ENCODE results near the gene PLXDC1. TPM values are rescaled to one million over a fixed set of nuclear protein-coding genes. Genes with fewer than 3 reads are reported as not detected.

PLXDC1 gene
- total and polyA plus RNA-seq, 2 of the 8 experiments (the other 6 are each of a cell fraction or from before 2014, with no cell fraction given): 4.1 to 14.6 TPM

- H2BK5ac ChIP-seq (ENCODE audit: low read depth, low read length): no peak overlapping the region
- DNase-seq (ENCODE audit: low read depth in 1 of 2, low spot score in 2 of 2) (no peak), FAIRE-seq (no peak)
- ChIA-PET POLR2A (ENCODE audit: partially characterized antibody) (interaction anchor here (0.9 to 1.2 kb wide), 3 partner anchors 11 to 51 kb away, joined by 3 to 4 read pairs (median 3); no protein-coding TSS in a partner anchor), CTCF (ENCODE audit: partially characterized antibody) (interaction anchor here (0.8 to 2.0 kb wide), 7 partner anchors 10 to 176 kb away, joined by 3 to 10 read pairs (median 5); no protein-coding TSS in a partner anchor)
- peak overlapping the region; percentile 15; the same call in 1 of the 2 replicates for H4K8ac ChIP-seq (ENCODE audit: extremely low read depth, insufficient read depth, low read length)
- peaks cover 0 to 3% (median 0%) of the 10 kb centered on the region in 4 experiments; a peak in 2 of 7 replicates for H3K4me1 ChIP-seq (replicated peaks in 1 of 4; ENCODE audit: control insufficient read depth in 3 of 4, insufficient read depth in 4 of 4, low read length in 3 of 4)
- no peak overlapping the region for H2BK120ac ChIP-seq (replicated peaks; ENCODE audit: low read depth, low read length)
- no peak overlapping the region for H2BK15ac ChIP-seq (ENCODE audit: low read length)
- no peak overlapping the region for H4K91ac ChIP-seq (replicated peaks; ENCODE audit: insufficient read length, low read length)
- no peaks in the 10 kb centered on the region for H3K36me3 ChIP-seq (ENCODE audit: control insufficient read depth in 2 of 4, insufficient read depth in 4 of 4, low read length in 3 of 4)
- no peak overlapping the region for H2AK5ac ChIP-seq (ENCODE audit: low read depth, low read length)
- H4K5ac ChIP-seq (ENCODE audit: insufficient read length, low read depth, low read length): no peak overlapping the region
- H2BK12ac ChIP-seq (ENCODE audit: low read depth, low read length): no peak overlapping the region
- no peak overlapping the region for H3K4me2 ChIP-seq (ENCODE audit: insufficient read depth in 1 of 2, low read depth in 2 of 2, low read length in 2 of 2)
- H4K20me1 ChIP-seq (replicated peaks in 1 of 2; ENCODE audit: control insufficient read depth in 1 of 2, insufficient read depth in 2 of 2, low read length in 2 of 2): no peaks in the 10 kb centered on the region
- H3K23ac ChIP-seq (ENCODE audit: insufficient read length): no peak overlapping the region
- no peak overlapping the region; the same call in 1 of the 2 replicates for H2BK20ac ChIP-seq (ENCODE audit: low read length)
- H3K9me3 ChIP-seq (ENCODE audit: insufficient read depth in 2 of 2, low read depth in 1 of 2, low read length in 1 of 2): no peaks in the 10 kb centered on the region
- H3K79me2 ChIP-seq (ENCODE audit: control insufficient read depth in 1 of 2, insufficient read depth in 2 of 2, low read length in 2 of 2): no peaks in the 10 kb centered on the region
- H3K9ac ChIP-seq (replicated peaks in 1 of 4; ENCODE audit: extremely low read depth in 1 of 4, low read depth in 3 of 4, low read length in 3 of 4): no peak overlapping the region
- no peaks in the 10 kb centered on the region for H3K27me3 ChIP-seq (replicated peaks in 1 of 4; ENCODE audit: control insufficient read depth in 3 of 4, extremely low read depth in 1 of 4, insufficient read depth in 3 of 4, low read length in 3 of 4)
- no peak overlapping the region for H3K56ac ChIP-seq (replicated peaks; ENCODE audit: insufficient read length, low read depth, low read length)
- no peak overlapping the region for H3K27ac ChIP-seq (ENCODE audit: low read depth, low read length)
- H3K4me3 ChIP-seq (ENCODE audit: extremely low read depth in 1 of 4, insufficient read depth in 2 of 4, low read depth in 3 of 4, low read length in 4 of 4): no peak overlapping the region
- H3K23me2 ChIP-seq (ENCODE audit: low read depth, low read length): no peaks in the 10 kb centered on the region
- no peaks in the 10 kb centered on the region for H3K79me1 ChIP-seq (ENCODE audit: low read depth, low read length)
- no peak overlapping the region for H3K18ac ChIP-seq (ENCODE audit: extremely low read depth, low read length)
- no peak overlapping the region for H2AFZ ChIP-seq (ENCODE audit: low read length)
- no peak overlapping the region for H3K4ac ChIP-seq (replicated peaks; ENCODE audit: insufficient read length, low read depth, low read length)
- WGBS, 2 experiments (ENCODE audit: extremely low coverage in 1 of 2, insufficient coverage in 1 of 2, insufficient read length in 1 of 2, insufficient replicate concordance in 2 of 2, low coverage in 1 of 2, low lambda C conversion rate in 2 of 2, missing lambda C conversion rate in 1 of 2): 93% methylated on average over 9 of the region's 9 CpGs; no CpG with 5 or more reads in 1 of the 2 experiments
- H3K14ac ChIP-seq (ENCODE audit: insufficient read length): no peak overlapping the region
- no peak for TF ChIP-seq SP1 (IDR thresholded peaks at IDR 0.05; ENCODE audit: low read depth, low read length)
These were observed 51.7 kb downstream of the PLXDC1 start for GRCh38 chr17:39099663-39100286.

All from H1 (cell line).